Measurements from ENCODE around the gene HOXD8.

DNA sequence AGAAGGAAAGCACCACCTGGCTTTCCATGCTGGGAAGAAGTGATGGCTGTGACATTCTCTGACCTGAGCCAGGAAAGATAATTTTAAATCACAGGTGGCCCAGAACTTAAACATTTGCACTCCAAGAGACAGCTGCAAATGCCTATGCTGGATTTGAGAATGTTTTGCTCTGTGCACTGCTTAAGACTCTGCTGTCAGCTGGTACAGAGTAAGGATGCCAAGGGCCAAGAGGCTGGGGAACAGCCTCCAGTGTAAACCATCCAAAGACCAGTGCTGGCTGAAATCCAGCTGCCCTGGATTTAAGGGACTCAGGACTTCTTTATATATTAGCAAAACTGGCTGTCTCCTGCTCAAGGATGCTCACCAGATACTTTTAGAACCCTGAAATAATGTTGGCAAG, 3.9 kb downstream of the HOXD8 start:
- TF ChIP-seq, protein P1, sequence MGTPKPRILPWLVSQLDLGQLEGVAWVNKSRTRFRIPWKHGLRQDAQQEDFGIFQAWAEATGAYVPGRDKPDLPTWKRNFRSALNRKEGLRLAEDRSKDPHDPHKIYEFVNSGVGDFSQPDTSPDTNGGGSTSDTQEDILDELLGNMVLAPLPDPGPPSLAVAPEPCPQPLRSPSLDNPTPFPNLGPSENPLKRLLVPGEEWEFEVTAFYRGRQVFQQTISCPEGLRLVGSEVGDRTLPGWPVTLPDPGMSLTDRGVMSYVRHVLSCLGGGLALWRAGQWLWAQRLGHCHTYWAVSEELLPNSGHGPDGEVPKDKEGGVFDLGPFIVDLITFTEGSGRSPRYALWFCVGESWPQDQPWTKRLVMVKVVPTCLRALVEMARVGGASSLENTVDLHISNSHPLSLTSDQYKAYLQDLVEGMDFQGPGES (IDR thresholded peaks at IDR 0.05; ENCODE audit: low read depth, low read length), result no peak
- TF ChIP-seq JUND (IDR thresholded peaks at IDR 0.05) (no peak), MXI1 (IDR thresholded peaks at IDR 0.05; ENCODE audit: low read depth, low read length) (no peak), EP300 (IDR thresholded peaks at IDR 0.05; ENCODE audit: borderline replicate concordance in 1 of 2, low read depth in 1 of 2, low read length in 1 of 2) (no peak), RXRA (IDR thresholded peaks at IDR 0.05; ENCODE audit: borderline replicate concordance, low read depth) (no peak), POLR2AphosphoS5 (IDR thresholded peaks at IDR 0.05; ENCODE audit: low read depth, low read length) (no peak), TAF1 (IDR thresholded peaks at IDR 0.05; ENCODE audit: borderline replicate concordance, low read depth, low read length) (no peak), SMC3 (IDR thresholded peaks at IDR 0.05; ENCODE audit: low read depth, low read length) (no peak), RAD21 (IDR thresholded peaks at IDR 0.05; ENCODE audit: low read length) (no peak), NFIC (IDR thresholded peaks at IDR 0.05; ENCODE audit: borderline replicate concordance) (no peak)
- TF ChIP-seq, protein P2, sequence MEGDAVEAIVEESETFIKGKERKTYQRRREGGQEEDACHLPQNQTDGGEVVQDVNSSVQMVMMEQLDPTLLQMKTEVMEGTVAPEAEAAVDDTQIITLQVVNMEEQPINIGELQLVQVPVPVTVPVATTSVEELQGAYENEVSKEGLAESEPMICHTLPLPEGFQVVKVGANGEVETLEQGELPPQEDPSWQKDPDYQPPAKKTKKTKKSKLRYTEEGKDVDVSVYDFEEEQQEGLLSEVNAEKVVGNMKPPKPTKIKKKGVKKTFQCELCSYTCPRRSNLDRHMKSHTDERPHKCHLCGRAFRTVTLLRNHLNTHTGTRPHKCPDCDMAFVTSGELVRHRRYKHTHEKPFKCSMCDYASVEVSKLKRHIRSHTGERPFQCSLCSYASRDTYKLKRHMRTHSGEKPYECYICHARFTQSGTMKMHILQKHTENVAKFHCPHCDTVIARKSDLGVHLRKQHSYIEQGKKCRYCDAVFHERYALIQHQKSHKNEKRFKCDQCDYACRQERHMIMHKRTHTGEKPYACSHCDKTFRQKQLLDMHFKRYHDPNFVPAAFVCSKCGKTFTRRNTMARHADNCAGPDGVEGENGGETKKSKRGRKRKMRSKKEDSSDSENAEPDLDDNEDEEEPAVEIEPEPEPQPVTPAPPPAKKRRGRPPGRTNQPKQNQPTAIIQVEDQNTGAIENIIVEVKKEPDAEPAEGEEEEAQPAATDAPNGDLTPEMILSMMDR (IDR thresholded peaks at IDR 0.05), result no peak

Data from SK-N-SH (cell line).